Fibroblast of villous mesenchyme (primary cell): ENCODE measurements around the gene FYB1. TPM values are rescaled to one million over a fixed set of nuclear protein-coding genes. Genes with fewer than 3 reads are reported as not detected.
"Not testable (repeated sequence)": the region's sequence is repeated elsewhere in the genome, so short reads cannot be mapped to it uniquely, and the experiment has no call there.

Source experiments
- DNase-seq: peaks from one replicate; pipeline ENCODE4 v3.0.0-alpha.2; 2010; ENCODE audit warnings: low read depth
- H3K4me3 ChIP-seq: 2 replicates; pipeline ENCODE4 v1.5.1; 2011; ENCODE audit warnings: low read depth, mild to moderate bottlenecking, low read length
- total RNA-seq: library from RNA; depleted of rRNA; stranded (reverse); fragments of >200 nt; gene quantifications from 2 replicates; pipeline ENCODE4 v1.2.3, GENCODE V29; 2012
- TF ChIP-seq, protein P1 (sequence below): IDR thresholded peaks from 2 replicates; pipeline ENCODE4 v1.5.1; 2012; ENCODE audit warnings: low read depth, mild to moderate bottlenecking, low read length; ENCODE audit not compliant: insufficient read depth

Gene FYB1
- total RNA-seq, 1 donor, result not detected

GRCh38 chr5:39240750-39241149 lies 21.4 kb upstream of the FYB1 start:
- no peak for DNase-seq
- H3K4me3 ChIP-seq, result no peak overlapping the region
- TF ChIP-seq, protein P1, sequence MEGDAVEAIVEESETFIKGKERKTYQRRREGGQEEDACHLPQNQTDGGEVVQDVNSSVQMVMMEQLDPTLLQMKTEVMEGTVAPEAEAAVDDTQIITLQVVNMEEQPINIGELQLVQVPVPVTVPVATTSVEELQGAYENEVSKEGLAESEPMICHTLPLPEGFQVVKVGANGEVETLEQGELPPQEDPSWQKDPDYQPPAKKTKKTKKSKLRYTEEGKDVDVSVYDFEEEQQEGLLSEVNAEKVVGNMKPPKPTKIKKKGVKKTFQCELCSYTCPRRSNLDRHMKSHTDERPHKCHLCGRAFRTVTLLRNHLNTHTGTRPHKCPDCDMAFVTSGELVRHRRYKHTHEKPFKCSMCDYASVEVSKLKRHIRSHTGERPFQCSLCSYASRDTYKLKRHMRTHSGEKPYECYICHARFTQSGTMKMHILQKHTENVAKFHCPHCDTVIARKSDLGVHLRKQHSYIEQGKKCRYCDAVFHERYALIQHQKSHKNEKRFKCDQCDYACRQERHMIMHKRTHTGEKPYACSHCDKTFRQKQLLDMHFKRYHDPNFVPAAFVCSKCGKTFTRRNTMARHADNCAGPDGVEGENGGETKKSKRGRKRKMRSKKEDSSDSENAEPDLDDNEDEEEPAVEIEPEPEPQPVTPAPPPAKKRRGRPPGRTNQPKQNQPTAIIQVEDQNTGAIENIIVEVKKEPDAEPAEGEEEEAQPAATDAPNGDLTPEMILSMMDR, result no peak

- TF ChIP-seq, protein P1, result no peak
Observed at GRCh38 chr5:39238366-39239105, 19.2 kb upstream of the FYB1 start.

DNA sequence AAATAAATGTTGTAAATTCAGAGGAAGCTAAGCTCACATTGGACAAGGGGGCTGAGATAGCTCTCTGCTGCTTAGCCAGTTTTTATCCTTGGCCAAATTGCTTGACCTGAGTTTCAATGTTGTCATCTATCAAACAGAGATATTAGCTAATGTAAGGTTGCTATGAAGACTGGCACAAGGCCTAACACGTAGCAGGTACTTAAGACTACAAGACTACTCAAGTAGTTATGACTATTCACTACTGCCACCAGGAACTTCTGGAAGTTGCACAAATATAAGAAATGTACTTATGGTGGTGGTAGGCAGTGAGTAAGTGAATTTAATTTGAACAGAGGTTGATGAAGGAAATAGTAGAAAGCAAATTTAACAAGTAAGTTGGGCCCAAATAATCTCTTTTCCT lies 17.4 kb upstream of the FYB1 start:
- DNase-seq, result no peak
- TF ChIP-seq, protein P1, result no peak
- no peak overlapping the region for H3K4me3 ChIP-seq

More at GRCh38 chr5:39238366-39239105, 19.2 kb upstream of the FYB1 start:
- H3K4me3 ChIP-seq, result no peak overlapping the region
- DNase-seq, result no peak

DNA sequence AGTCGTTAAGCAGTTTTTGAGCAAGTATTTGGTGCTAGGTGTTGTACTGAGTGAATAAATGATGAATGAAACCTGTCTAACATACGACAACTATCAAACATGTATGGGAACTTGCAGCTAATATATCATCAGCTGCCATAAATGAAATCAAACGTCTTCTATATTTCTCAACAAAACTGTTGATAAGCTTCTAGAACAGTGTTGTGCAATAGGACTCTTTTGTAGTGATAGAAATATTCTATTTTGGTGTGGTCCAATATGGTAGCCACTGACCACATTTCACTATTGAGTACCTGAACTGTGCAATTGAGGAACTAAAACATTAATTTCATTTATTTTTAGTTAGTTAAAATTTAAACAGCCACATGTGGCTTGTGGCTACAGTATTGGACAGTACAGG lies 16.3 kb upstream of the FYB1 start:
- no peak for DNase-seq
- TF ChIP-seq, protein P1, result no peak
- H3K4me3 ChIP-seq, result no peak overlapping the region

GRCh38 chr5:39234494-39234893 lies 15.1 kb upstream of the FYB1 start:
- H3K4me3 ChIP-seq, DNase-seq: not testable (repeated sequence)

DNA sequence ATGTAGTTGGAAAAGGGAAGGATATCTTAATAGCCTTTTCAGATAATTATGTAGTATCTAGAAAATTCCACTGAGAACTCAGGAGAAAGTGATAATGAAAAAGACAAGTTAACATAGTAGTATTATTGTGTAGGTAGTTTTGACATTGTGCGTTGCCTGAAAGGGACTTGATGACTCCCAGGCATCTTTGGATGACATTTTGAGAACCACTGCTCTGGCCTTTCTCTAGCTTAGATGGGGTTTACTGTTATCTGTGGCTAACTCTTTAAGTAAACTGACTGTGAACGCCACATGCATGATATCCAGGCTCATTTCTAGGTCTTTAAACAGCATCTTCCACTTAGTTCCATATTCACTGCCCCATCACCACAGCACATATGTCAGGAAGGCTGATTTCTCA lies 14.4 kb upstream of the FYB1 start:
- DNase-seq, result peak; percentile 80
- TF ChIP-seq, protein P1, result no peak
- no peak overlapping the region for H3K4me3 ChIP-seq

DNA sequence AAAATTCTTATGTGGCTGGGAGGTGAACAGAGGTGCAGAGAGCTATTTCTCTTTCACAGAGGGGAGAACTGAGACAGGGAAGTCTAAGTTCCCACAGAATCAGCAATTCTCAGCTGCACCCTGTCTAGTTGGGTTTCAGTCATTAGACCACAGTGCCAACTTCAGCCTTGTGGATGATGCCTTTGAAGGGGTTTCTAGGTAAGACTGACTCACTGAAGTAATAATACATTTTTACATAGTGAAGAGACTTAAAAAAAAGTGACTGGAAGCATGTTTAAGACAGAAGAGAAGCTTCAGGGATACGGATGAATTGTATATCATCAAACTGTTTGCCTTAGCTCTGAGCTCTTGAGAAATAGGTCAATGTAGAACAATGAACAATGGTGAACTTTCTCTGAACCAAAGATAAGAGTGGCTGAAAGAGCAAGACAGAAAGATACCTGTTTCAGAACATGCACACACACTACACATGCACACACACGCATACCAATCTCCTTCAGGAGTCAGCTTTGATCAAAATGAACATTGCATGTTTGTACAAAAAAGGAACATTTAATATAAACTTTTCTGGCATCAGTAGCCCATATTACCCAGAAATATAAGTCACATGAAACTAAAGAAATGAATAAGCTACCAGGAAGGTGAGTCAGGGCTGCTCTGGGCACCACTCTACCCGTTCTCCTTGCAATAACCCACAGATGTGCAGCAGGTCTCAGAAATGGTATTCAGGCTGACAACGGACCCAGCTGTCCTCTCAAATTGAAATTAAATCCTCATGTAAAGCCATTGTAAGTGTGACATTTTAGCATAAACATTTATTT lies 12.6 kb upstream of the FYB1 start:
- no peak overlapping the region for H3K4me3 ChIP-seq
- DNase-seq, result no peak
- TF ChIP-seq, protein P1, result no peak
